Activated T-helper 1 cell treated with Interleukin-2 at 50 U/mL for 16 hours (primary cell): Measurements from ENCODE around the gene HCAR3.
"Not testable (repeated sequence)": the region's sequence is repeated elsewhere in the genome, so short reads cannot be mapped to it uniquely, and the experiment has no call there.

ENCODE experiments used
- DNase-seq: peaks from one replicate; pipeline ENCODE4 v3.0.0-alpha.2; 2020; ENCODE audit warnings: low read depth

HCAR3 gene

GRCh38 chr12:122722387-122722786 lies 5.8 kb upstream of the HCAR3 start:
- DNase-seq: no peak

DNA sequence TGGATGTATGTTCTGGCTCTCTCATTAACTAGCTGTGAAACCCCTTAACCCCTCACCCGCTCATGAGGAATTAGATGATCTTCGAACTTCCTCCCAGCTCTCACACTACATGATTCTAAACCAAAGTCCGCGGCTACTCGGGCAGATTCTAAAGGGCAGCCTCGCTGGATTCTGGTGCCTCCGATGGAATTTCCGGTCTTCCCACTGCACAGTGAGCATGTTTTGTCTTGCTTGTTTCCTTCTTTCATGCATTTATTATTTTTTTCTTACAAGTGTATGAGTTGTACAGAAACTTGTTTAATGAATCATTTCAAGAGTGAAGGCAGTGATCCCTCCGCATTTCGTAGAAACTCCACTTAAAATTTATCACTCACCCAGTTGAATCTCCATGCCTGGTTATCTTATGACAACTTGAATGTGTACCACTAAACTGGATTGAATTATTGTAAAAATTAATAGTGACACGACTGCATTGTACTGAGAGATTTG lies 4.5 kb upstream of the HCAR3 start:
- no peak for DNase-seq

DNA sequence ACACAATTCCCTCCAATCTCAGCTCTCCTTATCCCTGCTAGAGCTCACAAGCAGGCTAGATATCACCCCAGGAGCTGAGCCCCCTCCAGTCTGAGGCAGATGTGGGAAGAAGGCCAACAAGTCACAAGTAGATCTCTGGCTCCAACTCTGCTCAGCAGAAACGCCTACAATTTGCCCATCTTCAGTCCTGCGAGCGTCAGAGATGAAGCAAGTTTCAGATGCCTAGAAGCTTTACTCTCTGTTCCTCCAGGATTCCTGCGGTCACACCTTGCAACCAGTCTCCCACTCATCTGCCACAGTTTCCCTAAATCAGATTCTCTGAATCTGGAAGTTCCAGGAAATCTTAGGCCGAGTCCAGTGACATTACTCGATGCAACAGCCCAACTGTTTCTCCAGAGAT lies 1.4 kb downstream of the HCAR3 start:
- DNase-seq: not testable (repeated sequence)

- DNase-seq: not testable (repeated sequence)
These were observed 3.0 kb downstream of the HCAR3 start for GRCh38 chr12:122713491-122714188.

GRCh38 chr12:122711266-122711665 lies 5.3 kb downstream of the HCAR3 start:
- DNase-seq: not testable (repeated sequence)

DNA sequence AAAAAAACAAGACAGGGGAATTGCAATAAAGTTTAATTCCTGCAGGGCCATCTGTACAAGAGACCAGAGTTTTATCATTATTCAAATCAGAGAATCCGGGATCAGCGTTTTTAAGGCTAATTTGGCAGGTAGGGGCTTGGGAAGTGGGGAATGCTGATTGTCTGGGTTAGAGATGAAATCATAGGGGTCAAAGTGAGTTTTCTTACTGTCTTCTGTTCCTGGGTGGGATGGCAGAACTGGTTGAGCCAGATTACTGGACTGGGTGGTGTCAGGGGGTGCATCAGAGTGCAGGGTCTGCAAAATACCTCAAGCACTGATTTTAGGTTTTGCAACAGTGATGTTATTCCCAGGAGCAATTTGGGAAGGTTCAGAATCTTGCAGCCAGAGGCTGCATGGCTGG lies 6.3 kb downstream of the HCAR3 start:
- DNase-seq: not testable (repeated sequence)

- DNase-seq: not testable (repeated sequence)
These were observed 7.3 kb downstream of the HCAR3 start for GRCh38 chr12:122709287-122709686.

DNA sequence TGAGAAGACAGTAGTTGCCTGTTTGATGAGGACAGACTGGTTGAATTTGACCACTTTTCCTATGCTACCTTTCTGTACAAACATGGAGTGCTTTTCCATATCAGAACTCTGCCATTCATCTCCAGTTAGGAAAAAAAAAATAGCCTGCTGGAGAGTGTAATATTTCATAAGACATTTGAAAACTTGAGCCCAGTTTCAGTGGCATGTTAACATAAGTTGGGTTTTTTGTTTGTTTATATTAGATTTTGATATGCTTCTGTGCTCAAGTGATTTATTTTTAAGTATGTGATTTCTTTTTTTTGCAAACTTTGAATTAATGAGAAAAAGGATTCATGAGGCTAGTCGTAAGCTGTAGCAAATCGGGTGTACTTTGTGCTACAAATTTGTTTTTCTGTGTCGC lies 12.8 kb downstream of the HCAR3 start:
- DNase-seq: not testable (repeated sequence)

DNA sequence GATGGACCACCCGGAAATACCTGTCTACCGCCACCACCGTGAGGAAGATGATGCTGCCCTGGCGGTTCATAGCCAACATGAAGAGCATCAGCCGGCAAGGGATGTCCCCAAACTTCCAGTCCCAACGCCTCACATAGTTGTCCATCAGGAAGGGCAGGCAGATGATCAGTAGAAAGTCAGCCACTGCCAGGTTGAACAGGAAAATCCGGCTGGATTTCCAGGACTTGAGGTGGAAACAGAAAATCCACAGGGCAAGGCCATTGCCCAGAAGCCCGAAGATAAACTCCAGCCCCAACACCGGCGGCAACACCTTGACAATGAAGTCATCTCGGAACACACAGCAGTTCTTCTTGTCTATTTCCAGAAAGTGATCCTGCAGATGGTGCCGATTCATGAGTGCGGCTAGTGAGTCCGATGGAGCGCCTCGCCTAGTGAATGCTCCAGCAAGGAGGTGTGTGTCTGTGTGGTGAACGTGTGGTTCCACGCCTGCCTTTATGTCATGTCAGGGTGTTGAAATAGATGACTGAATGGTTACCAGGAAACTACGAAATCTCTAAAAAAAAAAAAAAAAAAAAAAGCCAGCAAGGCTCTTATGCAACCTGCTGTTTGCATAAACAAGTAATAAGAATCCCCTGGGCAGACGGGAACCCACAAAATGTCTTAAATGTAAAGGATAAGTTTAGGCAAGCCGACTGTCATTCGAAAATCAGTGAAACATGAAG lies 13.6 kb downstream of the HCAR3 start, which contains the start of gene HCAR2:
Gene HCAR2 (minus strand): TSS at position 468 of the 722 bp plus-strand sequence. CDS start 74 bp downstream, at position 394.
- DNase-seq: not testable (repeated sequence)

- DNase-seq: not testable (repeated sequence)
These were observed 15.1 kb downstream of the HCAR3 start for GRCh38 chr12:122701481-122701880.

- not testable (repeated sequence) for DNase-seq
These were observed 16.4 kb downstream of the HCAR3 start for GRCh38 chr12:122700038-122700710.

DNA sequence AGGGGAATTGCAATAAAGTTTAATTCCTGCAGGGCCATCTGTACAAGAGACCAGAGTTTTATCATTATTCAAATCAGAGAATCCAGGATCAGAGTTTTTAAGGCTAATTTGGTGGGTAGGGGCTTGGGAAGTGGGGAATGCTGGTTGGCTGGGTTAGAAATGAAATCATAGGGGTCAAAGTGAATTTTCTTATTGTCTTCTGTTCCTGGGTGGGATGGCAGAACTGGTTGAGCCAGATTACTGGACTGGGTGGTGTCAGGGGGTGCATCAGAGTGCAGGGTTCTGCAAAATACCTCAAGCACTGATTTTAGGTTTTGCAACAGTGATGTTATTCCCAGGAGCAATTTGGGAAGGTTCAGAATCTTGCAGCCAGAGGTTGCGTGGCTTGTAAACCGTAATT lies 19.7 kb downstream of the HCAR3 start:
- DNase-seq: not testable (repeated sequence)

- no peak for DNase-seq
These were observed 25.0 kb downstream of the HCAR3 start for GRCh38 chr12:122691566-122691965.

DNA sequence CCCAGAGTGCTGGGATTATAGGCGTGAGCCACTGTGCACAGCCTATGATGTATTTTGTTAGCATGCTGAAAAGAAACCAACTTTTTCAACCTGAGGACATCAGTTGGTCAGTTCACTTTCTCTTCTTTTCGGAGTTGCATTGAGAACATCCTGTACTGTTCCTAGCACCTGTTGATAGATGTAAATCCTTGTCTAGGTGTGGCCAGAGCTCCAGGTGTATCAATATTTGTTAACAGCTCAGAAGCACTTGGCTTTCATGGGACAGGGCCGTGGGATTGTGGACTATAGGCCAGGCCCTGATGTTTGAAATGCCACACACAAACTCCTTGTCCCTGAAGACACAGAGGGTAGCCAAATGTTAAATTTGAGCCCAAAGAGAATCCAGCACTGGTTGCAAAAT lies 28.3 kb downstream of the HCAR3 start:
- DNase-seq: no peak

DNA sequence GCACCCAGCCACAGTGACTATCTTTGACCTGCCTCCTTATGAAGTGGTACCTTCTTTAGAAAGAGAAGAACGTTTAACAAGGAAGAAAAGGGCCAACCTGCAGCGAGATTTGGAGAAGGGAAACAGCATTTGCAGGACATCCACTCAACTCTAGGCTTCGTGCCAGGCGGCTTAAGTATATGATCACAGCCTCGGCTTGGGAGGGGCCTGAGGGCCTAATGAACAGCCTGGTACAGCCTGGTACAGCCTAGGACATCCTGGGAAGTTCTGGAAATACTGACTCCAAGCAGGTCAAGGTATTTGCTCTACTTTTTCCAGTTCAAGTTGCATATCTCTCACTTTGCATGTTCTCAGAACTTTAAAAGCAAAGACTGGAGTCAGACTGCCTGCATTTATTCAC lies 29.5 kb downstream of the HCAR3 start:
- no peak for DNase-seq

DNA sequence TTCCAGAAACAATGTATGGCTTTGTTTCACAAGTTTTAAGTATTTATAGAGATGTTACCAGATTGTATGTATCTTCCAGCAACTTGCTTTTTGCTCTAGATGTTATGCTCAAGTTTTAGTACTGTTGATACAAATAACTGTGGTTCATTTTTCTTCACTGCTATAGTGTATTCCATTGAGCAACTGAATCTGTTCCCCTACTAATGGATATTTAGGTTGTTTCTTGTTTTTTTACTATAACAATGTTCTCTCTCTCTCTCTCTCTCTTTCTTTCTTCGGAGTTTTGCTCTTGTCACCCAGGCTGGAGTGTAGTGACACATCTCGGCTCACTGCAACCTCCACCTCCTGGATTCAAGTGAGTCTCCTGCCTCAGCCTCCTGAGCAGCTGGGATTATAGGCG lies 30.1 kb downstream of the HCAR3 start:
- no peak for DNase-seq

DNA sequence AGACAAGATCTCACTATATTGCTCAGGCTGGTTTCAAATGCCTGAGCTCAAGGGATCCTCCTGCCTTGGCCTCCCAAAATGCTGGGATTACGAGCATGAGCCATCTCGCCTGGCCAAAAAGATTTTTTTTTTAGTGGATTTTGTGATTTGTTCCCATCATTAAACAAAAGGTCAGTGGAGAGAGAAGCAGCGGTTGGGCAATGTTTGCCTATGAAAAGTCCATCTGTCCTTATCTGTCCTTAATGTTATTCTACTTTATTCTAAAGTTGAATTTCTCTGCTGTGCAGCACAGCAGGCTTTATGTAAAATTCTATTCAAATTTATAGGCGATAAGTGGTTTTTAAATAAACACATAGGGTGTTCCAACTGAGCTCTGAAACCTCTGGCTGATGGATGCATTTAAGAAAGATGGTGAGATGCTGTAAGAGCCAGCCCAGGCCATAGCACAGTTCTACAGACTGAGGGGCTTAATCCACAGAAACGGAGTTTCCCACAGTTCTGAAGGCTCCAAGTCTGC lies 32.3 kb downstream of the HCAR3 start:
- no peak for DNase-seq

- no peak for DNase-seq
These were observed 34.8 kb downstream of the HCAR3 start for GRCh38 chr12:122681814-122682213.

GRCh38 chr12:122680989-122681388 lies 35.6 kb downstream of the HCAR3 start:
- DNase-seq: not testable (repeated sequence)

GRCh38 chr12:122676781-122677180 lies 39.8 kb downstream of the HCAR3 start:
- DNase-seq: not testable (repeated sequence)

- not testable (repeated sequence) for DNase-seq
These were observed 40.6 kb downstream of the HCAR3 start for GRCh38 chr12:122676015-122676414.

DNA sequence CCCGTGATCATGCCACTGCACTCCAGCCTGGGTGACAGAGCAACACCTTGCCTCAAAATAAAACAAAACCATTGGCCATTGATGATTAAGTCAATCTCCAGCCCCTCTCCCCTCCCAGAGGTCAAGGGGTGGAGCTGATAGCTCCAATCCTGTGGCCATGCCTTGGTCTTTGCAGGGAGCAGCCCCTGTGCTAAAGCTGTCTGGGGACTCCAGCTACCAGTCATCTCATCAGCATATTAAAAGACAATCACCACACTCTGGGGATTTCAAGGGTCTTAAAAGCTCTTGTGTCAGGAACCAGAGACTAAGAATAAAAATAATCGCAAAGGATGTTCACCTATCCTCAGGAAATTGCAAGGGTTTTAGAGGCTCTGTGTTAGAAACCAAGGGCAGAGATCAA lies 44.1 kb downstream of the HCAR3 start:
- no peak for DNase-seq
